Calu3 (cell line): Measurements from ENCODE around the gene FGF3. TPM values are rescaled to one million over a fixed set of nuclear protein-coding genes. Genes with fewer than 3 reads are reported as not detected.

Experiments used
- BruUV-seq: library from RNA; stranded (reverse); fragments of 400-500 nt; replicated peaks from 2 replicates; lab custom pipeline; 2021; lab: Mats Ljungman, UMichigan
- CTCF ChIA-PET: fragments of 300-600 bp; sonication (Branson Sonifier 250); formaldehyde crosslinking; loops from one replicate; lab custom pipeline; 2022; ENCODE audit warnings: antibody characterized with exemption; lab: Charles Lee
- DNase-seq: peaks from one replicate; pipeline ENCODE4 v3.0.0; 2022
- H3K27ac Mint-ChIP-seq: one replicate; pipeline ENCODE4 v1.8.0; 2022; ENCODE audit warnings: mixed read lengths; ENCODE audit not compliant: unreplicated experiment
- H3K27me3 Mint-ChIP-seq: one replicate; pipeline ENCODE4 v1.8.0; 2022; ENCODE audit warnings: mixed read lengths; ENCODE audit not compliant: unreplicated experiment
- H3K36me3 Mint-ChIP-seq: one replicate; pipeline ENCODE4 v1.8.0; 2022; ENCODE audit warnings: mild to moderate bottlenecking, moderate library complexity, mixed read lengths; ENCODE audit not compliant: insufficient read depth, unreplicated experiment
- H3K4me1 Mint-ChIP-seq: one replicate; pipeline ENCODE4 v1.8.0; 2022; ENCODE audit warnings: mild to moderate bottlenecking, low read depth, mixed read lengths; ENCODE audit not compliant: unreplicated experiment
- H3K4me3 Mint-ChIP-seq: one replicate; pipeline ENCODE4 v1.8.0; 2022; ENCODE audit warnings: mild to moderate bottlenecking, low read depth, moderate library complexity, mixed read lengths; ENCODE audit not compliant: unreplicated experiment
- H3K9me3 Mint-ChIP-seq: one replicate; pipeline ENCODE4 v1.8.0; 2022; ENCODE audit warnings: low read depth, mixed read lengths; ENCODE audit not compliant: unreplicated experiment
- CTCF ChIP-seq: fragments of 200-600 bp; IDR thresholded peaks from one replicate; pipeline ENCODE4 v1.8.0; 2022; ENCODE audit warnings: antibody characterized with exemption; ENCODE audit not compliant: unreplicated experiment
- intact Hi-C: fragments of 100-400 bp; cut with micrococcal nuclease; formaldehyde crosslinking; loops from one replicate; pipeline ENCODE4 v1.10.0; 2022; ENCODE audit not compliant: unreplicated experiment
- total RNA-seq: library from RNA; stranded (reverse); gene quantifications from 2 replicates; pipeline ENCODE4 v1.2.3, GENCODE V29; 2022

Gene FGF3
- total RNA-seq, 1 experiment from 2014 or later, result not detected

DNA sequence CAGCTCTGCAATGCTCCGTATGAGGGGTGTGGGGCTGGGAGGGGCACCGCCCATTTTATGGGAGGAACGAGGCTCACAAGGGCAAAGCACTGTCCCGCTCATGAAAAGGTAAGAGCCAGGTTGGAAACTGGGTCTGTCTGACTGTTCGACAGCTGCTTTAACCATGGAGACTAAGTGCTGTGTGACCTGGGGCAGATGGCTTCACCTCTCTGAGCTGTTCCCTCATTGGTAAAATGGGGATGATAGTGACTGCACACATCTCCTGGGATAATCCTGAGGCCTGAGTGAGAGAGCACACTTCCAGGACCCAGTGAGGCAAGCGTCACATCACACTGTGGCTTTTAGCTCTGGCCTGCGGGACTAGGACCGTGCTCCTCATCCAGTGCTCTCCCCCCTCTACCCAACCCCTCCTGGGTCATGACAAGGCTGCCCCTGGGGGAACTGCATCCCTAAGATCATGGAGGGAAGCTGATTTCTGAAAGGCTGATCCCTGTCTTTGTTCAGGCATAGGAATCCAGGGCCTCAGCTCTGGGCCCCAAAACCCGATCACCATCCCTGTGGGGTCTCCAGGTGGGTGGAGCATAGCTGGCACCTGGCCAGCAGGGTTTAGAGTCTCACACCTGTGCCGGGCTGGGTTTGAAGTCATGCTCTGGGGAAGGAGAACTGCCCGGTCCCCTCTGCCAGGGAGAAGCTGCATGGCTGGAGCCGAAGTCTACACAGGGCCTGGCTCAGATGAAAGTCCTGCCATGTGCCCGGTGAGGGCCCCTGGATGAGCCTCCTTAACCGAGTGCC lies 21.3 kb downstream of the FGF3 start:
- TF ChIP-seq CTCF, result no peak
- Mint-ChIP-seq H3K36me3 (peaks cover 3% of the 10 kb centered on the region), H3K27me3 (no peaks in the 10 kb centered on the region), H3K4me3 (no peak overlapping the region), H3K4me1 (no peaks in the 10 kb centered on the region), H3K9me3 (no peaks in the 10 kb centered on the region), H3K27ac (no peak overlapping the region)
- CTCF ChIA-PET, result no interaction called here
- no TSS peak for BruUV-seq
- no peak for DNase-seq
- intact Hi-C loops, result no loop called here

DNA sequence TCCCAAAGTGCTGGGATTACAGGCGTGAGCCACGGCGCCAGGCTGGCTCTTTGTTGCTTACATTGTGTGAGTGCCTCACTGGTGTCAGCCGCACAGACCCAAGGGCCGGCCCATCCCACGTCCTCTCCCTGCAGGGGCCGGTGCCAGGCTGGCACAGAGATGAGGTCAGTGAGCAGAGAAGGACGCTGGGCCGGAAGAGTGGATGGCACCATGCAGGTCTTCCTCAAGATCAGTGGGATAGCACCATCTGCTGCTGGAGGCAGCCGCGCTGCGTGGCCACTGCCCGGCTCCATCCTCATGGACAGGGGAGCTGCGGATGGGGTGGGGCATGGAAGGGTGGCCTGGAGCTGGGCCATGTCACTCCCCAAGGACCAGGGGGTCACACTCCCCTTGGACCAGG lies 22.1 kb downstream of the FGF3 start:
- no peaks in the 10 kb centered on the region for H3K9me3 Mint-ChIP-seq
- DNase-seq, result no peak
- H3K4me3 Mint-ChIP-seq, result no peak overlapping the region
- peaks cover 3% of the 10 kb centered on the region for H3K36me3 Mint-ChIP-seq
- no peak overlapping the region for H3K27ac Mint-ChIP-seq
- no TSS peak for BruUV-seq
- intact Hi-C loops, result no loop called here
- H3K4me1 Mint-ChIP-seq, result no peaks in the 10 kb centered on the region
- H3K27me3 Mint-ChIP-seq, result no peaks in the 10 kb centered on the region
- TF ChIP-seq CTCF, result no peak
- CTCF ChIA-PET, result no interaction called here

GRCh38 chr11:69796063-69796462 lies 23.2 kb downstream of the FGF3 start:
- Mint-ChIP-seq H3K36me3 (no peaks in the 10 kb centered on the region), H3K27ac (no peak overlapping the region), H3K9me3 (no peaks in the 10 kb centered on the region), H3K4me1 (no peaks in the 10 kb centered on the region), H3K4me3 (no peak overlapping the region), H3K27me3 (peaks cover 4% of the 10 kb centered on the region)
- DNase-seq, result no peak
- intact Hi-C loops, result no loop called here
- no peak for TF ChIP-seq CTCF
- BruUV-seq, result no TSS peak
- CTCF ChIA-PET, result no interaction called here

DNA sequence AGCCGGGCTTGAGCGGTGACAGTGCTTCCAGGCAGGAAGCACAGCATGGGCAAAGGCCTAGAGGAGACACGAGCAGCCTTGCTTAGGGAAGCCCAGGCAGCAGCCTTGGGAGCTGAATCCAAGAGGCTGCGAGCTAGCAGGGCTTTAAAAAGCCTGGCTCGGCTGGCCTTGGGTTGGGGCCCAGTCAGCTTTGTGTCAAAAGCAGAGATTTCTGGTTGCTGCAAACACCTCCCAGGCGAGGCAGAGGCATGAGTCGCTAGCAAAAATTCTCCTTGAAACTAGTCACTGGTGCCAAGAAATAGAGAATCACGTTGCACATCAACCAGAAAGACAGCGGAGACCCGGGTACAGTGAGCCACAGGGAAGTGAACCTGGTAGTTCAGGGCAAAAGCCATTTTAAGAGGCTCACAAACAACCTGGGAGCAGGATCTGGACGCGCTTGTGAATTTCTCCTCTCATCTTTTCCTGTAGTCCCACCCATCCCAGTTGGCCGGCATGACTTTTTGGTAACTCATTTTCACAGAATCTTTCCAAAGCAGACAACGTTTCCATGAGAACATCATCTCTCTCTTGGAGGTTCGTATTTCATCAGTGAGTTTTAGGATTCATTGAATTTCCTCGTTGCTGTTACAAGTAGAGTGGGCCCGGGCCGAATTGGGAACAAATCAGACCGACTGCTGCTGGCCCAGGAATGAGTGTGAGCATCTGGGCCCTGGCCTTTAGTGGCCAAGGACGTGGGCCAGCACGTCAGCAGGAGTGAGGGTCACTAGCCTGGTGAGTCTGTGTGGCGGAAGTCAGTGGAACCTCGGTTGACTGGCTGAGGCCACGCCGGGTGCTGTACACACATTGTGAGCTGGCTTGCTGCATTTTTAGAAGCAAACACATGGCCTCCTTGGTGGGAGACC lies 27.7 kb downstream of the FGF3 start:
- Mint-ChIP-seq H3K27ac (no peak overlapping the region), H3K4me3 (no peak overlapping the region), H3K36me3 (no peaks in the 10 kb centered on the region), H3K4me1 (no peaks in the 10 kb centered on the region), H3K27me3 (peaks cover 12% of the 10 kb centered on the region), H3K9me3 (no peaks in the 10 kb centered on the region)
- TF ChIP-seq CTCF, result no peak
- CTCF ChIA-PET, result no interaction called here
- intact Hi-C loops, result no loop called here
- no TSS peak for BruUV-seq
- DNase-seq, result no peak
